NCI-H1930 (cell line): ENCODE results near the gene HOXD9.

Experiments used
- DNase-seq, 2 experiments: peaks; one replicate each; lab custom pipeline; 2025; lab: John Stamatoyannopoulos, UW

HOXD9 gene

GRCh38 chr2:176110415-176111308, 11.9 kb upstream of the HOXD9 start:
- DNase-seq: no peak

GRCh38 chr2:176111309-176111663, 11.2 kb upstream of the HOXD9 start:
- peak; percentile 85 to 93 for DNase-seq

GRCh38 chr2:176111846-176112374, 10.6 kb upstream of the HOXD9 start:
- DNase-seq: no peak

- no peak for DNase-seq
Measured at GRCh38 chr2:176112375-176113302, 9.9 kb upstream of the HOXD9 start.

- peak; percentile 85 to 89 for DNase-seq
Measured at GRCh38 chr2:176114120-176114929, 8.2 kb upstream of the HOXD9 start.

DNA sequence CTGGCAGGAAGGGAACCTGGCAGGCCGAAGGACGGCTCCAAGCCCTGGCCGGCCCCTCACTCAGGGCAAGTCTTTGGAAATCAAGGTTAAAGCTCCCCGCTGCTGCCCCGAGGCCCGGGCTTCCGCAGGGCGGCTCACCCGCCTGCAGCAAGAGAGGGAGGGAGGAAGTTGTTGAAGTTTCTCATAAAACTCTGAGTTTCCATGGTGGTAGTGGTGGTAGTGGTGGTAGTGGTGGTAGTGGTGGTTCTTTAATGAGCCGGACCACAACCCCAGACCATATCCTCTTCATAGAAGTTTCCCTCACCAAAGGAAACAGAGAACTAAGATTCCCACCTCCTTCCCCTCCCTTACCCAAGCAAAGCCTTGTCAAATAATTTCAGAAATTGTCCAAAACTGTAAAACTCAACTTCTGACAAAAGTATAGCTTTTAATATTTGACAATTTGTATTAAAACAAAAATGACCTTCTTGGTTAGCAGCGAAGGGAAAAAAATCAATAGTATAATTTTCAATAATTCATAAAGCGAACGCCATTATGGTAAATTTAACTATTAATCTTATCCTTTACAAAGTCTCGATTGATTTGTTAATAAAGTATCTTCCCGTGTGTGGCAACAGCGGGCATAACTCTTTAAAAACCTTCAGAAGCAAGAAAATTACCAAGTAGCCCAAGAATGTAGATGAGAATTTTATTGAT, 7.4 kb upstream of the HOXD9 start:
- no peak for DNase-seq

DNA sequence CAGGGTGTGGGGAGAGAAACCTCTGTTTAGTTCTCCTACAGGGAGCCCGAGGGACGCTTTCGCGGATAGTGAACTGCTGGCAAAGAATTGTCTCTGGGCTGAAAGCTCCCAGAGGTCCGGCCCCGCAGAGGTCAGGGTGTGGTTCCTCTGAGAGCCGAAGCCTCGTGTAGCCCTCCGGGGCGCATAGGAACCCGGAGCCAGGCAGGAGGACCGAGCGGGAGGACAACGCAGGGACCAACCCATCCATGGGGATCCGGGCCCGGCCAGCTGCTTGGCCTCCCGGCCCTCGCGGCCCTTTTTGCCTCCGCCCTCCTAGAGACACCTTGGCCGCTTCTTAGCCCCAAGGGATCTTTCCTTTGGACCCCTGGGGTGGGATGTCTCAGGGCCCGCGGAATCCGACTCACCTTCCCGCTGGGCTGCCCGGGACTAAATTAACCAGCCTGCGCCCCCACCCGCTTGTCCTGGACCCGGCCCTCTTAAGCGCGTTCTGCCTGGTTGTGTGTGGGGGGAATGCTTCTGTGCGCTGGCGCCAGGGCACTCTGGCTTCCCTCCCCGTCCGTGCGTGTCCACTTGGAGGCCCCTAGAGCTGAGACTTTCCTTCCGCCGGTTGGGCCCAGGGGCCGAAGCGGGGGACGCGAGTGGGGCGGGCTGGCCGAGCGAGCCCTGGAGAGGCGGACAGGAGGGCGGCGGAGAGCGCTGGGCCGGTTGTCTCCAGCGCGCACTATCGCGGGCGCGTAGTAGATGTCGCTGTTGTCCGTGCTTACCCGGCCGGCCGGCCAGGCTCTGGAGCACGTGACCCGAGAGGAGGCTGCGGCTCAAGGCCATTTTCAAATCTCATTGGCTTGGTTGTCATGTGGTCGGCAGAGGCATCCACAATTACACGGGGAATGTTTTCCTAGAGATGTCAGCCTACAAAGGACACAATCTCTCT, 6.4 kb upstream of the HOXD9 start, which contains the start of gene HOXD10:
Gene HOXD10, plus strand, starts transcription at position 896 of the 931 bp plus-strand sequence. CDS start 56 bp downstream, outside the sequence.
- DNase-seq: peak; percentile 77 to 85

GRCh38 chr2:176117162-176117822, 5.2 kb upstream of the HOXD9 start:
- DNase-seq: no peak

DNA sequence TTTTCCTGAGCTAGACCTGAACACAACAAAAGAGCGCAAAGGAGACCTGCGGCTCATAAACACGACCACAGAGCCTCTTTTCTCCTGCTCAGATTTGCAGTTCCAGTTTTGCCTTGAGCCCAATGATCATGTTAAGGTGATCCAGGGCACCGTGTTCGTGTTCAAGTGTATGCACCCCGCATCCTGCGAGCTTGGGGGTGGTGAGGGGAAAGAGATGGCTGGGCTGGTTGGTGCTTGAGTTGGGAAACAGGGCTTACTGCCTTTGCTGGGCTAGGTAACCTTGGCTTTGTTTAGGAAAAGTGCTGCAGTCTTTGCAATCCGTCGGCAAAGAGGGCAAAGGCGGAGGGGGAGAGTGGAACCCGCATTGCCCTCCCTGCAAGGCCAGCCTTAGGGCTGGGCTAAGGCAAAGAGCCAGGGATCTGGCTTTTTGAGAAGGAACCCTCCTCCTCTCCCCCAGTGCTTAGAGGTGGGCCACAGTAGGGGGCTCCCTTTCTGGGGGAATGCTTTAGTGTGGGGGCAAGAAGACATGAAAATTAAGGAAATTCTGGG, 4.6 kb upstream of the HOXD9 start:
- no peak for DNase-seq

- no peak for DNase-seq
Measured at GRCh38 chr2:176118601-176119339, 3.7 kb upstream of the HOXD9 start.

- no peak for DNase-seq
Measured at GRCh38 chr2:176120364-176121189, 1.9 kb upstream of the HOXD9 start.

DNA sequence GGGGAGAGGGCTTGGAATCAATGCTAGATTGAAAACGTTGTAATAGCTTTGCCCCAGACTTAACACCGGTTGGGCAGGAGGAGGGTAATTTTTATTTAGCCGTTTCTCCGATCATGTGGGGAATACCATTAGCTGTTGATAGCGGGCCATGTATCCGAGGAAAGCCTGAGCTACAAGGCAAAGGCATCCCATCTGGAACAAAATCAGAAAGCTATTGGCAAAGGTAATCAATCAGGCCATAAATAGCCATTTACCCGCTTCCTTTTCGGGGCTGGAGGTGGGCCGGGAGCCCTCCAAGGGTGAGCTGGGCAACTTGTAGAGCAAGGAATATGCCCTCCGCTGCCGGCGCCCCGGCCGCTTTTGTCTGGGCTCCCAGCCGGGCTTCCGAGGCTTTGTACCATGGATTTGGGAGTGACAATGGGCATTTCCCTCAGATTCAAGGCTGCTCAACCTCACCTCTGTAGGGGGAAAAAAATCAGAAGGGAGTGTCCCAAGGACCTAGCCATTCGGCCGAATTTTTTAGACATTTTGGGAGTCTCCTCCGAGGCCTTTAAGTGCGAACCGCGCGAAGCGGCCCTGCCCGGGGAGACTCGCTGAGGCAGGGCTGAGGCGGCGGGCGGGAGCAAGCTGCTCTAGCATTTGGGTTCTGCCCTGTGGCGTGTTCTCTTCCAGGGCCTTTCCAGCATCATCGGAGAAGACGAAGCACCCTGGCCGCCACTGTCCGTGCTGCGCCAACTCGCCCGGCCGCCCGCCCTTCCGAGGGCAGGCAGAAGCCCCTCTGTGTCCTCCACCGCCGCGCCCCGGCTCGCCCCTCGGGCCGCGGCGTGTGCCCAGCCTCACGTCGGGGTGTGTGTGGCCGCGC, 1.1 kb upstream of the HOXD9 start:
- DNase-seq: no peak

- peak in 1 of 2 experiments; percentile 68 for DNase-seq
Measured at GRCh38 chr2:176122052-176122682, 352 bp upstream of the HOXD9 start.

DNA sequence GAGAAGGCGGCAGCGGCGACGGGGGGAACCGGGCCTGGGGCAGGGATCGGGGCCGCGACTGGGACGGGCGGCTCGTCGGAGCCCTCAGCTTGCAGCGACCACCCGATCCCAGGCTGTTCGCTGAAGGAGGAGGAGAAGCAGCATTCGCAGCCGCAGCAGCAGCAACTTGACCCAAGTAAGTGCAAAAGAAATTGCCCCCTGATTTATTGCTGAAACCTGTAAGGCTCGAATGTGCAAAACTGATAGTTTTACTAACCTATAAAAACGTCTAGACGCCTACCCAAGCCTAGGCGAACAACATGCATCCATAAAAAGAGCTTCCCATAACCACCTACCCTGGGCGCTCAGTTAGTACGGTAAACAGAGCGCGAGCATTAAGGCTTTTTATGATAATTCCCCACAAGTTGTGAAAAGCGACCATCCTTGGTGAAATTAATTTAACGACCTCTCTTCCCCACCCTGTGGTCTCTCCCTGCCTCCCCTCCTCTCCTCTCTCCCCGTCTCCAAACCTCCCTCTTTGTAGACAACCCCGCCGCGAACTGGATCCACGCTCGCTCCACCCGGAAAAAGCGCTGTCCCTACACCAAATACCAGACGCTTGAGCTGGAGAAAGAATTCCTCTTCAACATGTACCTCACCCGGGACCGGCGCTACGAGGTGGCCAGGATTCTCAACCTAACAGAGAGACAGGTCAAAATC, 1.0 kb downstream of the HOXD9 start:
- DNase-seq: no peak
